HG03520 (cell line): ENCODE results near the gene CEMIP2.
"Not testable (repeated sequence)": the region's sequence is repeated elsewhere in the genome, so short reads cannot be mapped to it uniquely, and the experiment has no call there.

Source experiments
- ATAC-seq: cut with Tn5 transposase; IDR thresholded peaks from one replicate; pipeline ENCODE4 v1.9.1; 2021; ENCODE audit warnings: mild to moderate bottlenecking, moderate library complexity; ENCODE audit not compliant: unreplicated experiment

CEMIP2 gene

GRCh38 chr9:71680189-71680980 lies 87.9 kb downstream of the CEMIP2 start:
- ATAC-seq: no peak

GRCh38 chr9:71678999-71679398 lies 89.3 kb downstream of the CEMIP2 start:
- no peak for ATAC-seq

GRCh38 chr9:71677209-71677608 lies 91.1 kb downstream of the CEMIP2 start:
- ATAC-seq: no peak

- ATAC-seq: no peak
Observed at GRCh38 chr9:71676460-71676859, 91.9 kb downstream of the CEMIP2 start.

GRCh38 chr9:71675857-71676165 lies 92.5 kb downstream of the CEMIP2 start:
- ATAC-seq: no peak

- ATAC-seq: no peak
Observed at GRCh38 chr9:71675105-71675856, 93.0 kb downstream of the CEMIP2 start.

- ATAC-seq: no peak
Observed at GRCh38 chr9:71672573-71672972, 95.7 kb downstream of the CEMIP2 start.

GRCh38 chr9:71671289-71671688 lies 97.0 kb downstream of the CEMIP2 start:
- ATAC-seq: no peak

GRCh38 chr9:71670121-71670520 lies 98.2 kb downstream of the CEMIP2 start:
- no peak for ATAC-seq

- no peak for ATAC-seq
Observed at GRCh38 chr9:71669284-71669995, 98.9 kb downstream of the CEMIP2 start.

- ATAC-seq: no peak
Observed at GRCh38 chr9:71668717-71669116, 99.6 kb downstream of the CEMIP2 start.

- no peak for ATAC-seq
Observed at GRCh38 chr9:71665247-71665646, 103.1 kb downstream of the CEMIP2 start.

GRCh38 chr9:71664566-71664965 lies 103.7 kb downstream of the CEMIP2 start:
- no peak for ATAC-seq

GRCh38 chr9:71663931-71664459 lies 104.3 kb downstream of the CEMIP2 start:
- ATAC-seq: no peak

- ATAC-seq: no peak
Observed at GRCh38 chr9:71663216-71663615, 105.1 kb downstream of the CEMIP2 start.

- no peak for ATAC-seq
Observed at GRCh38 chr9:71662082-71662481, 106.2 kb downstream of the CEMIP2 start.

GRCh38 chr9:71657276-71657675 lies 111.0 kb downstream of the CEMIP2 start:
- not testable (repeated sequence) for ATAC-seq

- ATAC-seq: no peak
Observed at GRCh38 chr9:71656496-71656895, 111.8 kb downstream of the CEMIP2 start.

- ATAC-seq: no peak
Observed at GRCh38 chr9:71655778-71656177, 112.5 kb downstream of the CEMIP2 start.

- ATAC-seq: no peak
Observed at GRCh38 chr9:71655141-71655540, 113.2 kb downstream of the CEMIP2 start.

GRCh38 chr9:71652480-71652879 lies 115.8 kb downstream of the CEMIP2 start:
- ATAC-seq: no peak

GRCh38 chr9:71648453-71648852 lies 119.9 kb downstream of the CEMIP2 start:
- ATAC-seq: no peak
